ENCODE results near the gene ALOX15.

DNA sequence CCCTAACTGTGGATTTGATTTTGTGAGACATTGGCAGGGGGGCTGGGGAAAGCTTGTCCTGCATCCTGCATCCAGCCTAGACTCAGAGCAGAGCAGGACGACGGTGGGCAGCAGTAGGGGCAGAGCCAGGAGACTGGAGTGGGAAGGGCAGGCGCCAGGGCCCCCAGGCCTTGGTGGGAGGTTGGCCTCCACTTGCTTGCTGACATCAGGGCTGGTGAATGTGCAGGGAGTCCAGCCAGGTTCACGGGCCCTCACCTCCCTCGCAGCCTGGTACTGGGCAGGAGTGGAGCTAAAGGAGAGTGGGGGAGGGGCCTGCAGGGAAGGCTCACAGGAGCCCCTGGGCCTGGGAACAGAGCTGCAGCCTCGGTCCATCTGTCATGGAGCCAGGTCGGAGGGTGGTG, 59.4 kb downstream of the ALOX15 start:
- TF ChIP-seq POLR2A (IDR thresholded peaks at IDR 0.05) = no peak
- TF ChIP-seq, protein P1, sequence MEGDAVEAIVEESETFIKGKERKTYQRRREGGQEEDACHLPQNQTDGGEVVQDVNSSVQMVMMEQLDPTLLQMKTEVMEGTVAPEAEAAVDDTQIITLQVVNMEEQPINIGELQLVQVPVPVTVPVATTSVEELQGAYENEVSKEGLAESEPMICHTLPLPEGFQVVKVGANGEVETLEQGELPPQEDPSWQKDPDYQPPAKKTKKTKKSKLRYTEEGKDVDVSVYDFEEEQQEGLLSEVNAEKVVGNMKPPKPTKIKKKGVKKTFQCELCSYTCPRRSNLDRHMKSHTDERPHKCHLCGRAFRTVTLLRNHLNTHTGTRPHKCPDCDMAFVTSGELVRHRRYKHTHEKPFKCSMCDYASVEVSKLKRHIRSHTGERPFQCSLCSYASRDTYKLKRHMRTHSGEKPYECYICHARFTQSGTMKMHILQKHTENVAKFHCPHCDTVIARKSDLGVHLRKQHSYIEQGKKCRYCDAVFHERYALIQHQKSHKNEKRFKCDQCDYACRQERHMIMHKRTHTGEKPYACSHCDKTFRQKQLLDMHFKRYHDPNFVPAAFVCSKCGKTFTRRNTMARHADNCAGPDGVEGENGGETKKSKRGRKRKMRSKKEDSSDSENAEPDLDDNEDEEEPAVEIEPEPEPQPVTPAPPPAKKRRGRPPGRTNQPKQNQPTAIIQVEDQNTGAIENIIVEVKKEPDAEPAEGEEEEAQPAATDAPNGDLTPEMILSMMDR (IDR thresholded peaks at IDR 0.05) = no peak
